ENCODE results near the gene ZSCAN2. TPM values are rescaled to one million over a fixed set of nuclear protein-coding genes. Genes with fewer than 3 reads are reported as not detected.

ZSCAN2 gene
- total and polyA plus RNA-seq, 5 donors from 2014 or later, result 4.8 to 12.4 (median 7.9) TPM

DNA sequence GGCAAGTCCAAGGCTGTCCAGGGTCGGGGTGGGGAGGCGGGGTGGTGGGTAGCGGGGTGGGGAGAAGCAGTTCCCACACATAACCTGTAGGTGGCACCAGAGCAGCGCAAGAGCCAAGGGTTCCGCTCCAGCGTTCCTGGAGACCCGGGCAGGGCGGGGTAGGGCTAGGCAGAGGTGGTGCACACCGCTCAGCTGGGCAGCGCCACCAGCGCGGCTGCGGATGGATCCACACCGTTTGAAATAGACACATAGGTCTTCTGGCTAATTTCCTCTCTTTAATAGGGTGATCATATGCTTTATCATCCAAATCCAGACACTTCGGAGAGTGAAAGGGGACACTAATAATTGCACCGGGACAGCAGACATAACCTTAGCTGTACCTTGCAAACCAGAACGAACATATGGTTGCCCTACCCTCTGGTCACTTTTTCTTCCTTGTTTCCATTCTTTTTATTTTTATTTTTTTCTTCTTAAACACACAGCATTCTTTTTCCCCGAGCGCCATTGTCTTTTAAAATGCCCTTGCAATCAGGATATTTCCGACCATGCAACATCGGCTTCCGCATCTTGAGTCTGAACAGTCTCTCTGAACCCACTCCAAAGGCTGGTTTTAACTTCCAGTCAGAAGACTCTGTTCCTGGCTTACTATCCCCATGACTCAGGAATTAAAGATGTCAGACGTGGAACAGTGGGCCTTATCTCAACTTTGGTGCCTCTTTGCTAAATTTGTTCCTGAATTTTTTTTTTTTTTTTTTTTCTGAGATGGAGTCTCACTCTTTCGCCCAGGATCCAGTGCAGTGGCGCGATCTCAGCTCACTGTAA is 12.5 kb upstream of the ZSCAN2 start:
- peak overlapping the region; percentile 65 for H3K4me3 ChIP-seq (ENCODE audit: low read depth, low read length)

DNA sequence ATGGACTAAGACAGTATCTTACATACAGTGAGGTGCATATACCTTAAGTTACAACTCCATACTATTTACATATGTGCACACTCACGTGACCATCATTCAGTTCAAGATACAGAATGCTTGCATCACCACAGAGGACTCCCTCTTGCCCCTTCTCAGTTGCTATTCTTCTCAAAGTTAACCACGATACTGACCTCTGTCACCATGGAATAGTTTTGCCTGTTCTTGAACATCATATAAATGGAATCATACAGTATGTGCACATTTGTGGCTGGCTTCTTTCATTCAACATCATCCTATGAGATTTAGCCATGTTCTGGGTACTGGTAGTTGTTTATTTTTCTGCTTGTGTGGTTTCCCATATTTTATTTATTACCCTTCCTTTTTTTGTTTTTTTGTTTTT is 10.4 kb upstream of the ZSCAN2 start:
- no peak overlapping the region for H3K27ac ChIP-seq (ENCODE audit: insufficient read depth, low read length, poor library complexity, severe bottlenecking)
- no peak overlapping the region for H3K4me3 ChIP-seq (ENCODE audit: low read depth, low read length)
- Mint-ChIP-seq H3K4me1 (peaks cover 0 to 12% (median 7%) of the 10 kb centered on the region in 4 donors), H3K27ac (no peak overlapping the region), H3K27me3 (peaks cover 28% of the 10 kb centered on the region), H3K9me3 (peaks cover 0 to 2% (median 0%) of the 10 kb centered on the region in 7 donors), H3K36me3 (no peaks in the 10 kb centered on the region), H3K4me3 (peak overlapping the region in 1 of 4 donors; percentile 8)
- H3K4me1 ChIP-seq (ENCODE audit: control insufficient read depth, insufficient read depth, low read length, poor library complexity, severe bottlenecking), result peaks cover 6% of the 10 kb centered on the region
- H3K27me3 ChIP-seq (ENCODE audit: control insufficient read depth, insufficient read depth, low read length), result no peaks in the 10 kb centered on the region
- no peak for ATAC-seq (ENCODE audit: low read depth in 2 of 2)
- DNase-seq, result no peak
- H3K36me3 ChIP-seq (ENCODE audit: control insufficient read depth, insufficient read depth, low read length), result no peaks in the 10 kb centered on the region
- no peaks in the 10 kb centered on the region for H3K9me3 ChIP-seq (ENCODE audit: control insufficient read depth in 2 of 2, low read length in 2 of 2)

More for the DNA sequence above, 12.5 kb upstream of the ZSCAN2 start:
- H3K4me3 Mint-ChIP-seq, result peak overlapping the region in 3 of 4 donors; percentile 41 to 76 (median 73)
- H3K4me1 ChIP-seq (ENCODE audit: control insufficient read depth, insufficient read depth, low read length, poor library complexity, severe bottlenecking), result peaks cover 6% of the 10 kb centered on the region
- H3K36me3 ChIP-seq (ENCODE audit: control insufficient read depth, insufficient read depth, low read length), result no peaks in the 10 kb centered on the region
- no peaks in the 10 kb centered on the region for H3K36me3 Mint-ChIP-seq
- no peaks in the 10 kb centered on the region for H3K9me3 Mint-ChIP-seq
- ATAC-seq (ENCODE audit: low read depth in 2 of 2), result peak; percentile 100
- no peak overlapping the region for H3K27ac ChIP-seq (ENCODE audit: insufficient read depth, low read length, poor library complexity, severe bottlenecking)
- DNase-seq, result peak; percentile 76 to 86 (median 81)
- H3K27ac Mint-ChIP-seq, result peak overlapping the region in 1 of 3 donors; percentile 39
- peaks cover 0 to 8% (median 3%) of the 10 kb centered on the region in 4 donors for H3K4me1 Mint-ChIP-seq
- H3K27me3 ChIP-seq (ENCODE audit: control insufficient read depth, insufficient read depth, low read length), result no peaks in the 10 kb centered on the region
- H3K9me3 ChIP-seq (ENCODE audit: control insufficient read depth in 2 of 2, low read length in 2 of 2), result no peaks in the 10 kb centered on the region
- H3K27me3 Mint-ChIP-seq, result peaks cover 36% of the 10 kb centered on the region

DNA sequence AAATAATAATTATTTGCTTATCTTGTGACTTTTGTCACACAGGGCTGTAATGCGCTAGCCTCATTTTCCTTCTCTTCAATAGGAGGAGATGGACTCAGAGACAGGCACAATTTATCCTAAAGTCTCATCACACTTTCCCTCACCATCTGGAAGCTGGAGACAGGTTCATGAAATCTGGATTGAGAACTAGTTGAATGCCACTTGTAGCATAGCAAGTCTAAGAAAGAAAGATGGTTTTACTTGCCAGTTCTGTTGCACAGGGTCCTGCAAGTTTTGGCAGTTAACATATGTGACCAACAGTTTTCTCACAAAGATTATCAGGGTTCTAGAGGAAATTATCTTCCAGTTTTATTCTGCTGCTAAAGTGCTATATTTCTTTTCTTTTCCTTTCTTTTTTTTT is 9.0 kb upstream of the ZSCAN2 start:
- no peaks in the 10 kb centered on the region for H3K36me3 ChIP-seq (ENCODE audit: control insufficient read depth, insufficient read depth, low read length)
- peaks cover 6% of the 10 kb centered on the region for H3K4me1 ChIP-seq (ENCODE audit: control insufficient read depth, insufficient read depth, low read length, poor library complexity, severe bottlenecking)
- peaks cover 0 to 2% (median 0%) of the 10 kb centered on the region in 7 donors for H3K9me3 Mint-ChIP-seq
- no peak overlapping the region for H3K27ac ChIP-seq (ENCODE audit: insufficient read depth, low read length, poor library complexity, severe bottlenecking)
- H3K27me3 ChIP-seq (ENCODE audit: control insufficient read depth, insufficient read depth, low read length), result no peaks in the 10 kb centered on the region
- H3K4me1 Mint-ChIP-seq, result peaks cover 4 to 14% (median 9%) of the 10 kb centered on the region in 4 donors
- DNase-seq, result no peak
- no peak for ATAC-seq (ENCODE audit: low read depth in 2 of 2)
- H3K4me3 Mint-ChIP-seq, result no peak overlapping the region
- H3K36me3 Mint-ChIP-seq, result no peaks in the 10 kb centered on the region
- H3K27ac Mint-ChIP-seq, result no peak overlapping the region
- H3K4me3 ChIP-seq (ENCODE audit: low read depth, low read length), result no peak overlapping the region
- H3K27me3 Mint-ChIP-seq, result peaks cover 20% of the 10 kb centered on the region
- no peaks in the 10 kb centered on the region for H3K9me3 ChIP-seq (ENCODE audit: control insufficient read depth in 2 of 2, low read length in 2 of 2)

DNA sequence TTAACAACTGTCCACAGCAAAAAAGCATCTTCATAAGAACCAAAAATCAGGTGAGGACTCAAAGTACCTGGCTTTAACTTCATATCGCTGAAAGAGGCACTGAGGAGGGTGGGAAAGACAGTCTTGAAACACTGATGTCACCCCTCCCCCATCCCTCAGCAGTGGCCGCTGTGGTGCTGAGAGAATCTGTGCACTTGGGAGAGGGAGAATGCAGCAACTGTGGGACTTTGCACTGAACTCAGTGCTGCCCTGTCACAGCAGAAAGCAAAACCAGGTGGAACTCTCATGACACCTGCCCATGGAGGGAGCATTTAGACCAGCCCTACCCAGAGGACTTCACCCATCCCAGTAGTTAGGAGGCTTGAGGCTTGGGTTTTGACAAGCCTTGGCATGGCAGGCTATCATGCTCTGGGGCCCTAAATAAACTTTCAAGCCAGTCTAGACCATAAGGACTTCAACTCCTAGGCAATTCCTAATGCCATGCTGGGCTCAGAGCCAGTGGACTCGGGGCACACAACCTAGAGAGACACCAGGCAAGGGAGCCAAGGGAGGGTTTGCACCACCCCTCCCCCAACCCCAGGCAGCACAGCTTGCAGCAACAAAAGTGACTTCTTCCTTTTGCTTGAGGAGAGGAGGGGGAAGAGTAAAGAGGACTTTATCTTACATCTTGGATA is 6.1 kb upstream of the ZSCAN2 start:
- peaks cover 10 to 36% (median 28%) of the 10 kb centered on the region in 4 donors for H3K4me1 Mint-ChIP-seq
- DNase-seq (no peak), ATAC-seq (ENCODE audit: low read depth in 2 of 2) (no peak)
- Histone ChIP-seq H3K9me3 (ENCODE audit: control insufficient read depth in 2 of 2, low read length in 2 of 2) (no peaks in the 10 kb centered on the region), H3K4me3 (ENCODE audit: low read depth, low read length) (no peak overlapping the region), H3K4me1 (ENCODE audit: control insufficient read depth, insufficient read depth, low read length, poor library complexity, severe bottlenecking) (peaks cover 20% of the 10 kb centered on the region), H3K27me3 (ENCODE audit: control insufficient read depth, insufficient read depth, low read length) (no peaks in the 10 kb centered on the region), H3K36me3 (ENCODE audit: control insufficient read depth, insufficient read depth, low read length) (no peaks in the 10 kb centered on the region), H3K27ac (ENCODE audit: insufficient read depth, low read length, poor library complexity, severe bottlenecking) (no peak overlapping the region)
- no peak overlapping the region for H3K4me3 Mint-ChIP-seq
- peak overlapping the region in 1 of 3 donors; percentile 5 for H3K27ac Mint-ChIP-seq
- H3K36me3 Mint-ChIP-seq, result no peaks in the 10 kb centered on the region
- peaks cover 0 to 2% (median 0%) of the 10 kb centered on the region in 7 donors for H3K9me3 Mint-ChIP-seq
- peaks cover 12% of the 10 kb centered on the region for H3K27me3 Mint-ChIP-seq

DNA sequence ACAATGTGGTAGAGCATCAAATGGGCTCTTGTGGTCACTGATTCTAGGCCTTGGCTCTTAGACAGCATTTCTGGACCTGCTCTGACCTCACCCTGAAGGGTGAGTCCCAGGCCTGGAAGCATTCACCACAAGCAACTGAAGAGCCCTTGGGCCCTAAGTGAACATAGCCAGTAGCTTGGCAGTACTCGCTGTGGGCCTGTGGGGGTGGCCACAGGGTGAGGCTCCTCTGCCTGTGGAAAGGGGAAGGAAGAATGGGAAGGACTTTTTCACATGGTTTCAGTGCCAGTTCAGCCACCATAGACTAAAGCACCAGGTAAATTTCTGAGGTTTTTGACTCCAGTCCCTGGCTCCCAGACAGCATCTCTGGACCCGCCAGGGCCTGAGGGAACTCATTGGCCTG is 5.1 kb upstream of the ZSCAN2 start:
- peaks cover 28% of the 10 kb centered on the region for H3K4me1 ChIP-seq (ENCODE audit: control insufficient read depth, insufficient read depth, low read length, poor library complexity, severe bottlenecking)
- peaks cover 0 to 2% (median 0%) of the 10 kb centered on the region in 7 donors for H3K9me3 Mint-ChIP-seq
- peaks cover 9% of the 10 kb centered on the region for H3K27me3 Mint-ChIP-seq
- no peak overlapping the region for H3K4me3 ChIP-seq (ENCODE audit: low read depth, low read length)
- no peak overlapping the region for H3K4me3 Mint-ChIP-seq
- DNase-seq (no peak), ATAC-seq (ENCODE audit: low read depth in 2 of 2) (no peak)
- no peaks in the 10 kb centered on the region for H3K27me3 ChIP-seq (ENCODE audit: control insufficient read depth, insufficient read depth, low read length)
- H3K27ac ChIP-seq (ENCODE audit: insufficient read depth, low read length, poor library complexity, severe bottlenecking), result no peak overlapping the region
- no peaks in the 10 kb centered on the region for H3K36me3 ChIP-seq (ENCODE audit: control insufficient read depth, insufficient read depth, low read length)
- H3K4me1 Mint-ChIP-seq, result peaks cover 10 to 44% (median 30%) of the 10 kb centered on the region in 4 donors
- H3K27ac Mint-ChIP-seq, result peak overlapping the region in 1 of 3 donors; percentile 77
- no peaks in the 10 kb centered on the region for H3K9me3 ChIP-seq (ENCODE audit: control insufficient read depth in 2 of 2, low read length in 2 of 2)
- H3K36me3 Mint-ChIP-seq, result no peaks in the 10 kb centered on the region

DNA sequence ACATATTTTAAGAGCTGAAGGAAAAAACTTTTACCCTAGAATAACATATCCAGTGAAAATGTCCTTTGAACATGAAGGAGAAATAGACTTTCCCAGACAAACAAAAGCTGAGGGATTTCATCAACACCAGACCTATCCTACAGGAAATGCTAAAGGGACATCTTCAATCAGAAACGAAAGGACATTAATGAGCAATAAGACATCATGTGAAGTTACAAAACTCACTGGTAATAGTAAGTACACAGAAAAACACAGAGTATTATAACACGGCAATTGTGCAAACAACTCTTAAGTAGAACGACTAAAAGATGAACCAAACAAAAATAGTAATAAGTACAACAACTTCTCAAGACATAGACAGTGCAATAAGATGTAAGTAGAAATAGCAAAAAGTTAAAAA is 3.5 kb upstream of the ZSCAN2 start:
- H3K27ac Mint-ChIP-seq, result peak overlapping the region in 2 of 3 donors; percentile 92 to 98

DNA sequence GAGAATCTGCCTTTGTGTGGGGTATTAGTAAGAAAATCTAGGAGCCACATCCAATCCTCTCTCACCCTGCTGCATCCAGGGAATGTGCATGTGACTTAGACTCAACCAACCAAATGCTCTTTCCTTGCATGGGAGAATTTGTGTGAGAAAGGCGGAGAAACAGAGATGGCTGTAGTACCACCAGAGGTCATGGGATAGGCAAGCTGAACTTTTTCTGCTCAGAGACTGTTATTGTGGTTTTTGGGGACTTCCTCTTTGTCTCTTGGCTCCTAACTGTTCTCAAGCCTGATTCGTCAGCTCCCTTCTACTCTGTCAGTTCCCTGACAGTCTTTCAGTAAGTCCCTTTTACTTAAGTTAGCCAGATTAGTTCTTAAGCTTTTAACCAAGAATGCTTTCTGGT is 2.6 kb upstream of the ZSCAN2 start:
- H3K4me1 ChIP-seq (ENCODE audit: control insufficient read depth, insufficient read depth, low read length, poor library complexity, severe bottlenecking), result peaks cover 41% of the 10 kb centered on the region
- H3K27ac Mint-ChIP-seq, result peak overlapping the region; percentile 85 to 98 (median 92)
- H3K36me3 ChIP-seq (ENCODE audit: control insufficient read depth, insufficient read depth, low read length), result no peaks in the 10 kb centered on the region
- DNase-seq, result peak; percentile 23 to 89 (median 74)
- H3K9me3 ChIP-seq (ENCODE audit: control insufficient read depth in 2 of 2, low read length in 2 of 2), result no peaks in the 10 kb centered on the region
- H3K27me3 ChIP-seq (ENCODE audit: control insufficient read depth, insufficient read depth, low read length), result no peaks in the 10 kb centered on the region
- no peaks in the 10 kb centered on the region for H3K27me3 Mint-ChIP-seq
- ATAC-seq (ENCODE audit: low read depth in 2 of 2), result peak; percentile 67 to 68
- H3K4me1 Mint-ChIP-seq, result peaks cover 14 to 67% (median 36%) of the 10 kb centered on the region in 4 donors
- peak overlapping the region; percentile 70 to 97 (median 78) for H3K4me3 Mint-ChIP-seq
- H3K36me3 Mint-ChIP-seq, result no peaks in the 10 kb centered on the region
- H3K9me3 Mint-ChIP-seq, result peaks cover 0 to 2% (median 0%) of the 10 kb centered on the region in 7 donors
- H3K4me3 ChIP-seq (ENCODE audit: low read depth, low read length), result peak overlapping the region; percentile 66
- peak overlapping the region; percentile 80 for H3K27ac ChIP-seq (ENCODE audit: insufficient read depth, low read length, poor library complexity, severe bottlenecking)

More for the DNA sequence above, 3.5 kb upstream of the ZSCAN2 start:
- H3K4me1 ChIP-seq (ENCODE audit: control insufficient read depth, insufficient read depth, low read length, poor library complexity, severe bottlenecking), result peaks cover 40% of the 10 kb centered on the region
- Mint-ChIP-seq H3K36me3 (no peaks in the 10 kb centered on the region), H3K4me1 (peaks cover 10 to 58% (median 31%) of the 10 kb centered on the region in 4 donors), H3K9me3 (peaks cover 0 to 2% (median 0%) of the 10 kb centered on the region in 7 donors), H3K4me3 (peak overlapping the region in 1 of 4 donors; percentile 72), H3K27me3 (peaks cover 5% of the 10 kb centered on the region)
- no peaks in the 10 kb centered on the region for H3K27me3 ChIP-seq (ENCODE audit: control insufficient read depth, insufficient read depth, low read length)
- ATAC-seq (ENCODE audit: low read depth in 2 of 2) (no peak), DNase-seq (no peak)
- H3K27ac ChIP-seq (ENCODE audit: insufficient read depth, low read length, poor library complexity, severe bottlenecking), result no peak overlapping the region
- H3K9me3 ChIP-seq (ENCODE audit: control insufficient read depth in 2 of 2, low read length in 2 of 2), result no peaks in the 10 kb centered on the region
- no peaks in the 10 kb centered on the region for H3K36me3 ChIP-seq (ENCODE audit: control insufficient read depth, insufficient read depth, low read length)
- no peak overlapping the region for H3K4me3 ChIP-seq (ENCODE audit: low read depth, low read length)

Data from CD4-positive, CD25-positive, alpha-beta regulatory T cell (primary cell).